AG04449 (cell line): Measurements from ENCODE around the gene GPX3.

Experiments
- CTCF ChIA-PET: fragments of 350-600 bp; formaldehyde crosslinking; extraction: SDS; loops from one replicate; lab custom pipeline; 2021; ENCODE audit warnings: antibody characterized with exemption; lab: Yijun Ruan, JAX
- POLR2A ChIA-PET: fragments of 400-600, 350-600 bp; formaldehyde crosslinking; extraction: SDS; loops from one replicate; lab custom pipeline; 2020; ENCODE audit warnings: antibody characterized with exemption, inconsistent platforms; lab: Yijun Ruan, JAX
- DNase-seq: peaks from one replicate; pipeline ENCODE4 v3.0.0-alpha.2; 2010; ENCODE audit warnings: low read depth, low spot score
- H3K4me3 ChIP-seq: 2 replicates; pipeline ENCODE4 v1.5.1; 2011; ENCODE audit warnings: low read depth, mild to moderate bottlenecking, control low read depth, low read length
- TF ChIP-seq, protein P1 (sequence below): IDR thresholded peaks from one replicate; pipeline ENCODE4 v1.5.1; 2011; ENCODE audit warnings: mild to moderate bottlenecking, moderate library complexity, low read length, control low read depth, inconsistent platforms; ENCODE audit not compliant: insufficient read depth; ENCODE audit errors: missing control alignments

GPX3 gene

GRCh38 chr5:151016700-151017099 is 3.7 kb upstream of the GPX3 start:
- H3K4me3 ChIP-seq, result no peak overlapping the region
- ChIA-PET POLR2A (no interaction called here), CTCF (interaction anchor here (0.9 to 2.1 kb wide), 2 partner anchors 99 to 148 kb away, joined by 3 to 4 read pairs; no protein-coding TSS in a partner anchor)
- TF ChIP-seq, protein P1, sequence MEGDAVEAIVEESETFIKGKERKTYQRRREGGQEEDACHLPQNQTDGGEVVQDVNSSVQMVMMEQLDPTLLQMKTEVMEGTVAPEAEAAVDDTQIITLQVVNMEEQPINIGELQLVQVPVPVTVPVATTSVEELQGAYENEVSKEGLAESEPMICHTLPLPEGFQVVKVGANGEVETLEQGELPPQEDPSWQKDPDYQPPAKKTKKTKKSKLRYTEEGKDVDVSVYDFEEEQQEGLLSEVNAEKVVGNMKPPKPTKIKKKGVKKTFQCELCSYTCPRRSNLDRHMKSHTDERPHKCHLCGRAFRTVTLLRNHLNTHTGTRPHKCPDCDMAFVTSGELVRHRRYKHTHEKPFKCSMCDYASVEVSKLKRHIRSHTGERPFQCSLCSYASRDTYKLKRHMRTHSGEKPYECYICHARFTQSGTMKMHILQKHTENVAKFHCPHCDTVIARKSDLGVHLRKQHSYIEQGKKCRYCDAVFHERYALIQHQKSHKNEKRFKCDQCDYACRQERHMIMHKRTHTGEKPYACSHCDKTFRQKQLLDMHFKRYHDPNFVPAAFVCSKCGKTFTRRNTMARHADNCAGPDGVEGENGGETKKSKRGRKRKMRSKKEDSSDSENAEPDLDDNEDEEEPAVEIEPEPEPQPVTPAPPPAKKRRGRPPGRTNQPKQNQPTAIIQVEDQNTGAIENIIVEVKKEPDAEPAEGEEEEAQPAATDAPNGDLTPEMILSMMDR, result no peak
- DNase-seq, result no peak

GRCh38 chr5:151017897-151018296 is 2.5 kb upstream of the GPX3 start:
- H3K4me3 ChIP-seq, result no peak overlapping the region
- no peak for DNase-seq
- POLR2A ChIA-PET, result no interaction called here
- TF ChIP-seq, protein P1, result no peak
- CTCF ChIA-PET, result no interaction called here

DNA sequence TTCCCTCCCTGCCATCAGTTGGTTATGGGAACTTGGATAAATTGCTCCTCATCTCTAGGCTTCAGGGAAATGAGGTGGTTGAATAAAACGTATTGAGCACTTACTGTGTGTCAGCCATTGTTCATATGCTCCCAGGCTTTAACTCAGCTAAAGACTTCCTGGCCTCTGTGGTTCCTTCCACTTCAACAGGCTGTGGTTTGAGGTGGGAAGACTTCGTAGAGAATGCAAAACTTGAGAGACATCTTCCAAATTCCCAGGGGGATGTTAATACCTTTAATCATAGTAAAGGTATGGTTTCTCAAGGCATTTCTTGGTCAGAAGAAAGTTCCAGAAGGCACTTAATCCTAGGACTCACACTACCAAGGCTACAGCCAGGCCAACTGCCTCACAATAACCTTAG is 1.5 kb upstream of the GPX3 start:
- no peak overlapping the region for H3K4me3 ChIP-seq
- TF ChIP-seq, protein P1, result no peak
- POLR2A ChIA-PET, result no interaction called here
- DNase-seq, result no peak
- CTCF ChIA-PET, result no interaction called here

DNA sequence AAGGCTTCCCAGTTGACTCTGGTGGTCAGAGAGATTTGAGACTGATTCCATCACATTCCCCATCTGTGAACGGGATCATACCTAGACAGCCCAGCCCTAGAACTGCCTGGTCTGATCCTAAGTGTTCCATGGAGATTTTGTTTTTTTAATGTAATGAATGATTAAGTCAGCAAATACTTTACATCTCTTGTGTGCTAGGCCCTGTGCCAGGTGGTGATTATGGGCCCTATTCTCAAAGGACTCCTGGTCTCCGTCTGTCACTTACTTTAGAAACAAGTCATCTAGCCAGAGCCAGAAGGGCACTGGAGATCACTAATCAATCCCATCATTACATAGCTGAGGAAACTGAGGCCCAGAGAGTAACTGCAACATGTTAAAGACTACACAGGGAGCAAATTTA is 1.1 kb upstream of the GPX3 start:
- TF ChIP-seq, protein P1, result no peak
- ChIA-PET POLR2A (no interaction called here), CTCF (interaction anchor here (1.1 to 2.9 kb wide), 3 partner anchors 13 to 107 kb away, joined by 4 to 14 read pairs (median 11); no protein-coding TSS in a partner anchor)
- DNase-seq, result no peak
- H3K4me3 ChIP-seq, result no peak overlapping the region

- POLR2A ChIA-PET, result no interaction called here
- DNase-seq, result no peak
- TF ChIP-seq, protein P1, result no peak
- H3K4me3 ChIP-seq, result no peak overlapping the region
- CTCF ChIA-PET, result interaction anchor here (1.4 to 2.9 kb wide), 4 partner anchors 26 to 104 kb away, joined by 4 to 14 read pairs (median 12); no protein-coding TSS in a partner anchor
These were observed 1.4 kb downstream of the GPX3 start for GRCh38 chr5:151021746-151022145.

DNA sequence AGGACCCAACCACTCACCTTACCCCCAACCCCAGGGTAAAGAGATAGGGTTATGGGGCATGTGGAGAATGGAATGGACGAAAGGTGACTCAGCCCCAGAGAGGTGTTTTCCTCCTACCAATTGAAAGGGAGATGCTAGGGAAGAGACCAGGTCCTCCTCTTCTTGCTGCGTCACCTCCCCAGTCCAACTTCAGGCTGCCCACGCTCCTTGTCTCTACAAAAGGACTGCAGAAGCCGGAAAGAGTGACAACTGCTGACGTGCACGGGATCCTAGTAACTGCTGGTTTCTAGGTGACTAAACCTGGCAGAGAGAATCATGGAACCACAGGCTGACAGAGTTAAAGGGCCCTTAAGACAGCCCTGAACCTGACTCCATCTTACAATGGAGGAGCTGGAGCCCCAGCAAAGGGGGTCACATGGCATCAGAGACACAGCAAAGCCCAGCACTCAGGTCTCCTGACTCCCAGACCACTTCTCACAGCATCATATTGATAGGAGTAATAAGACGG is 2.2 kb downstream of the GPX3 start:
- ChIA-PET POLR2A (no interaction called here), CTCF (interaction anchor here (1.4 to 2.8 kb wide), 3 partner anchors 25 to 93 kb away, joined by 4 to 14 read pairs (median 12); no protein-coding TSS in a partner anchor)
- TF ChIP-seq, protein P1, result no peak
- no peak for DNase-seq
- H3K4me3 ChIP-seq, result no peak overlapping the region
